HG02610 (cell line): Measurements from ENCODE around the gene DNHD1.

Experiments
- ATAC-seq: cut with Tn5 transposase; IDR thresholded peaks from one replicate; pipeline ENCODE4 v1.9.1; 2021; ENCODE audit warnings: mild to moderate bottlenecking, moderate library complexity; ENCODE audit not compliant: unreplicated experiment

The DNHD1 gene

GRCh38 chr11:6563121-6563619, 66.1 kb downstream of the DNHD1 start:
- no peak for ATAC-seq

- no peak for ATAC-seq
These were observed 66.6 kb downstream of the DNHD1 start for GRCh38 chr11:6563667-6564066.

- ATAC-seq, result no peak
These were observed 68.2 kb downstream of the DNHD1 start for GRCh38 chr11:6565325-6565724.

GRCh38 chr11:6565988-6566703, 69.1 kb downstream of the DNHD1 start:
- no peak for ATAC-seq

- no peak for ATAC-seq
These were observed 69.8 kb downstream of the DNHD1 start for GRCh38 chr11:6566704-6567370.

GRCh38 chr11:6567371-6567745, 70.3 kb downstream of the DNHD1 start:
- ATAC-seq, result no peak

- no peak for ATAC-seq
These were observed 71.3 kb downstream of the DNHD1 start for GRCh38 chr11:6568191-6568918.

- ATAC-seq, result no peak
These were observed 72.6 kb downstream of the DNHD1 start for GRCh38 chr11:6569706-6570105.

GRCh38 chr11:6570691-6571427, 73.8 kb downstream of the DNHD1 start:
- ATAC-seq, result no peak

- no peak for ATAC-seq
These were observed 74.4 kb downstream of the DNHD1 start for GRCh38 chr11:6571434-6572008.

GRCh38 chr11:6572215-6572614, 75.1 kb downstream of the DNHD1 start:
- no peak for ATAC-seq

- no peak for ATAC-seq
These were observed 78.0 kb downstream of the DNHD1 start for GRCh38 chr11:6574816-6575715.

GRCh38 chr11:6576471-6577373, 79.6 kb downstream of the DNHD1 start:
- ATAC-seq, result no peak

- no peak for ATAC-seq
These were observed 81.1 kb downstream of the DNHD1 start for GRCh38 chr11:6578134-6578533.

- ATAC-seq, result no peak
These were observed 82.6 kb downstream of the DNHD1 start for GRCh38 chr11:6579681-6580080.

- no peak for ATAC-seq
These were observed 86.5 kb downstream of the DNHD1 start for GRCh38 chr11:6583584-6583983.

- ATAC-seq, result no peak
These were observed 87.4 kb downstream of the DNHD1 start for GRCh38 chr11:6584528-6584927.

GRCh38 chr11:6586434-6587359, 89.6 kb downstream of the DNHD1 start:
- ATAC-seq, result no peak
